Neural cell (in vitro differentiated cells): ENCODE data around the gene UMOD. TPM values are rescaled to one million over a fixed set of nuclear protein-coding genes. Genes with fewer than 3 reads are reported as not detected.

ENCODE experiments used
- H2AFZ ChIP-seq: fragments of 200-600, 300-800 bp; sonication (generic), shearing (Covaris generic); 2 replicates; pipeline ENCODE4 v1.6.0; 2014; ENCODE audit warnings: low read depth, mild to moderate bottlenecking, antibody characterized with exemption, low read length, moderate library complexity
- H3F3A ChIP-seq: fragments of 200-600 bp; shearing (Covaris generic); 2 replicates; pipeline ENCODE4 v1.6.1; 2016; ENCODE audit warnings: mild to moderate bottlenecking, moderate library complexity, mixed read lengths, antibody characterized with exemption, low read length; ENCODE audit not compliant: insufficient read depth, poor library complexity, severe bottlenecking
- H3K27ac ChIP-seq: fragments of 200-600, 300-800 bp; sonication (generic), shearing (Covaris generic); 2 replicates; pipeline ENCODE4 v1.5.1; 2014; ENCODE audit warnings: mild to moderate bottlenecking, low read length, moderate library complexity
- H3K27me3 ChIP-seq: fragments of 300-800, 200-600 bp; sonication (generic), shearing (Covaris generic); 2 replicates; pipeline ENCODE4 v1.6.0; 2014; ENCODE audit warnings: mild to moderate bottlenecking, low read depth, low read length, moderate library complexity; ENCODE audit not compliant: insufficient read depth
- H3K36me3 ChIP-seq: fragments of 300-800, 200-600 bp; sonication (generic), shearing (Covaris generic); 2 replicates; pipeline ENCODE4 v1.5.1; 2014; ENCODE audit warnings: mild to moderate bottlenecking, antibody characterized with exemption, low read length, moderate library complexity; ENCODE audit not compliant: insufficient read depth
- H3K4me2 ChIP-seq: fragments of 300-800, 200-600 bp; sonication (generic), shearing (Covaris generic); 2 replicates; pipeline ENCODE4 v1.6.0; 2014; ENCODE audit warnings: mild to moderate bottlenecking, low read length
- H3K4me3 ChIP-seq: fragments of 300-800, 200-600 bp; sonication (generic), shearing (Covaris generic); 2 replicates; pipeline ENCODE4 v1.5.1; 2014; ENCODE audit warnings: mild to moderate bottlenecking, low read length, moderate library complexity
- H3K79me2 ChIP-seq: fragments of 200-600 bp; shearing (Covaris generic); replicated peaks from 2 replicates; pipeline ENCODE4 v1.6.0; 2014; ENCODE audit warnings: mild to moderate bottlenecking, low read length, moderate library complexity; ENCODE audit not compliant: insufficient read depth
- H3K9ac ChIP-seq: fragments of 300-800, 200-600 bp; sonication (generic), shearing (Covaris generic); 2 replicates; pipeline ENCODE4 v1.6.1; 2016; ENCODE audit warnings: mild to moderate bottlenecking, low read length, mixed read lengths
- H3K9me2 ChIP-seq: fragments of 200-600 bp; shearing (Covaris generic); 2 replicates; pipeline ENCODE4 v1.6.1; 2016; ENCODE audit warnings: mild to moderate bottlenecking, low read length, mixed read lengths; ENCODE audit not compliant: insufficient read depth
- H3K9me3 ChIP-seq: fragments of 200-600, 300-800 bp; sonication (generic), shearing (Covaris generic); 2 replicates; pipeline ENCODE4 v1.6.1; 2016; ENCODE audit warnings: mild to moderate bottlenecking, mixed run types, low read length, moderate library complexity, mixed read lengths
- H4K20me1 ChIP-seq: fragments of 200-600 bp; shearing (Covaris generic); 2 replicates; pipeline ENCODE4 v1.6.1; 2016; ENCODE audit warnings: mild to moderate bottlenecking, mixed run types; ENCODE audit not compliant: insufficient read depth
- CTCF ChIP-seq: fragments of 450-650 bp; IDR thresholded peaks from 2 replicates; pipeline ENCODE4 v1.5.1; 2014; ENCODE audit warnings: antibody characterized with exemption, mild to moderate bottlenecking, moderate library complexity; ENCODE audit not compliant: poor library complexity, severe bottlenecking
- EP300 ChIP-seq: fragments of 450-650 bp; conservative IDR thresholded peaks from 2 replicates; pipeline ENCODE4 v1.6.1; 2014; ENCODE audit warnings: antibody characterized with exemption, mild to moderate bottlenecking, moderate library complexity; ENCODE audit not compliant: poor library complexity, severe bottlenecking
- EZH2 ChIP-seq: fragments of 200-600, 300-800 bp; shearing (Covaris generic), sonication (generic); IDR thresholded peaks from 2 replicates; pipeline ENCODE4 v1.6.1; 2014; ENCODE audit warnings: antibody characterized with exemption, low read length, borderline replicate concordance, mild to moderate bottlenecking; ENCODE audit not compliant: insufficient read depth, poor library complexity, severe bottlenecking
- MXI1 ChIP-seq: fragments of 450-650 bp; conservative IDR thresholded peaks from 2 replicates; pipeline ENCODE4 v1.6.1; 2014; ENCODE audit warnings: antibody characterized with exemption, mild to moderate bottlenecking; ENCODE audit not compliant: poor library complexity, severe bottlenecking
- POLR2AphosphoS5 ChIP-seq: IDR thresholded peaks from 2 replicates; pipeline ENCODE4 v1.6.1; 2012
- RAD21 ChIP-seq: fragments of 450-650 bp; conservative IDR thresholded peaks from 2 replicates; pipeline ENCODE4 v1.6.1; 2014; ENCODE audit warnings: antibody characterized with exemption, mild to moderate bottlenecking, moderate library complexity
- REST ChIP-seq: IDR thresholded peaks from 2 replicates; pipeline ENCODE4 v1.6.1; 2012; ENCODE audit warnings: borderline replicate concordance
- SMC3 ChIP-seq: fragments of 450-650 bp; conservative IDR thresholded peaks from 2 replicates; pipeline ENCODE4 v1.6.1; 2014; ENCODE audit warnings: antibody characterized with exemption, mild to moderate bottlenecking, moderate library complexity; ENCODE audit not compliant: poor library complexity
- TAF1 ChIP-seq: IDR thresholded peaks from 2 replicates; pipeline ENCODE4 v1.6.1; 2012; ENCODE audit warnings: low read depth
- polyA plus RNA-seq: library from polyadenylated mRNA; depleted of rRNA; stranded (reverse); fragments of >200 nt; gene quantifications from 2 replicates; pipeline ENCODE4 v1.2.3, GENCODE V29; 2014

The UMOD gene
- polyA plus RNA-seq, 1 donor from 2014 or later: not detected

GRCh38 chr16:20372701-20373100 is 20.2 kb upstream of the UMOD start:
- Histone ChIP-seq H3K27me3 (no peaks in the 10 kb centered on the region), H3K9ac (no peak overlapping the region), H3K27ac (no peak overlapping the region), H2AFZ (no peak overlapping the region), H3K36me3 (no peaks in the 10 kb centered on the region), H3K9me2 (no peaks in the 10 kb centered on the region), H3K9me3 (peaks cover 5% of the 10 kb centered on the region), H3K4me2 (no peak overlapping the region), H3K4me3 (no peak overlapping the region), H4K20me1 (no peaks in the 10 kb centered on the region), H3F3A (no peaks in the 10 kb centered on the region), H3K79me2 (no peaks in the 10 kb centered on the region)
- TF ChIP-seq RAD21 (no peak), TAF1 (no peak), MXI1 (no peak), SMC3 (no peak), POLR2AphosphoS5 (no peak), CTCF (no peak), EP300 (no peak), EZH2 (no peak), REST (no peak)

GRCh38 chr16:20369452-20370054 is 17.0 kb upstream of the UMOD start:
- no peaks in the 10 kb centered on the region for H3K27me3 ChIP-seq
- TF ChIP-seq SMC3 (no peak), REST (no peak), RAD21 (no peak)
- no peaks in the 10 kb centered on the region for H4K20me1 ChIP-seq
- no peaks in the 10 kb centered on the region for H3K9me2 ChIP-seq
- H3K79me2 ChIP-seq: no peaks in the 10 kb centered on the region
- no peak overlapping the region for H2AFZ ChIP-seq
- H3F3A ChIP-seq: no peaks in the 10 kb centered on the region
- H3K36me3 ChIP-seq: no peaks in the 10 kb centered on the region
- H3K27ac ChIP-seq: no peak overlapping the region
- H3K4me3 ChIP-seq: no peak overlapping the region
- no peak overlapping the region for H3K9ac ChIP-seq
- no peak overlapping the region for H3K4me2 ChIP-seq
- H3K9me3 ChIP-seq: peaks cover 5% of the 10 kb centered on the region
